Nephron progenitor cell (in vitro differentiated cells): Measurements from ENCODE around the gene BEND4.

ENCODE experiments used
- DNase-seq: peaks from one replicate; pipeline ENCODE4 v3.0.0; 2021
- H3K27ac Mint-ChIP-seq: 2 replicates; pipeline ENCODE4 v1.8.0; 2021; ENCODE audit warnings: mild to moderate bottlenecking, moderate library complexity, mixed read lengths
- H3K27me3 Mint-ChIP-seq: 2 replicates; pipeline ENCODE4 v1.8.0; 2021; ENCODE audit warnings: mild to moderate bottlenecking, low read depth, mixed read lengths; ENCODE audit not compliant: poor library complexity
- H3K36me3 Mint-ChIP-seq: 2 replicates; pipeline ENCODE4 v1.8.0; 2021; ENCODE audit warnings: low read depth, mixed read lengths
- H3K4me1 Mint-ChIP-seq: 2 replicates; pipeline ENCODE4 v1.8.0; 2021; ENCODE audit warnings: mixed read lengths
- H3K4me3 Mint-ChIP-seq: 2 replicates; pipeline ENCODE4 v1.8.0; 2021; ENCODE audit warnings: mild to moderate bottlenecking, moderate library complexity, mixed read lengths
- H3K9me3 Mint-ChIP-seq: 2 replicates; pipeline ENCODE4 v1.8.0; 2021; ENCODE audit warnings: mild to moderate bottlenecking, moderate library complexity, mixed read lengths
- TF ChIP-seq, protein P1 (sequence below): fragments of 200-600 bp; sonication (generic); IDR thresholded peaks from 2 replicates; pipeline ENCODE4 v1.5.0; 2021; ENCODE audit warnings: antibody characterized with exemption

The BEND4 gene

DNA sequence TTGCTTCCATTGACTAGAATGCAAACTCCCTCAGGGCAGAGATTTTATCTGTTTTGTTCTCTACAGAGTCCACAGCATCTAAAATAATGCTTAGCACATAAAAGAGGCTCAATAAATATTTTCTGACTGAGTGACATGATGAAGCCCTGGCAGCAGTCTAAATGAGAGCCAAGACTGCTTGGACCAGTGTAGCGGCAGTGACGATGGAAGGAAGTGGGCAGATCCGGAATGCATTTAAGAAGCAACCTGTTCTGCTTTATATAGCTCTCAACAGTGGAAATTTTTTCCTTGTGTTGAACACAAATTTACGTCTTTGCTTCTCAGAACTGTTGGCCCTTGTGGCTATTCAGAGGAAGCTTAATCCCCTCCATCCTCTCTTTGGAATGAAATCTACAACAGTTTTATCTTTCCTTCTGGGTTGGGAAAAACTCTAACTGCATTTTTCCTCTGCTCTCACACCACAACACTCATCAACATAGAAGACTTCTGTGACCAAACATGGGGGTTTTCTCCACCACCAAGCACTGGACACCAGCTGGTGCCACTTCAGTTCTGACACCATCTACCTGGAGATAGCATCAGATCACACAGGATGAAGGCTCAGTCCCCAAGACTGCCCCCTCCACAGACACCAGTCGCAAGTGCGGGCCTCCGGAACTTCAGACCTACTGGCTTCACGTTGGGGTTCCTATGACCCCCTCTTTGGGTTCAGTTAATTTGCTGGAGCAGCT lies 7.0 kb upstream of the BEND4 start:
- Mint-ChIP-seq H3K36me3 (no peaks in the 10 kb centered on the region), H3K27me3 (peaks cover 36% of the 10 kb centered on the region), H3K4me3 (no peak overlapping the region), H3K4me1 (no peaks in the 10 kb centered on the region), H3K27ac (no peak overlapping the region), H3K9me3 (peaks cover 4% of the 10 kb centered on the region)
- TF ChIP-seq, protein P1, sequence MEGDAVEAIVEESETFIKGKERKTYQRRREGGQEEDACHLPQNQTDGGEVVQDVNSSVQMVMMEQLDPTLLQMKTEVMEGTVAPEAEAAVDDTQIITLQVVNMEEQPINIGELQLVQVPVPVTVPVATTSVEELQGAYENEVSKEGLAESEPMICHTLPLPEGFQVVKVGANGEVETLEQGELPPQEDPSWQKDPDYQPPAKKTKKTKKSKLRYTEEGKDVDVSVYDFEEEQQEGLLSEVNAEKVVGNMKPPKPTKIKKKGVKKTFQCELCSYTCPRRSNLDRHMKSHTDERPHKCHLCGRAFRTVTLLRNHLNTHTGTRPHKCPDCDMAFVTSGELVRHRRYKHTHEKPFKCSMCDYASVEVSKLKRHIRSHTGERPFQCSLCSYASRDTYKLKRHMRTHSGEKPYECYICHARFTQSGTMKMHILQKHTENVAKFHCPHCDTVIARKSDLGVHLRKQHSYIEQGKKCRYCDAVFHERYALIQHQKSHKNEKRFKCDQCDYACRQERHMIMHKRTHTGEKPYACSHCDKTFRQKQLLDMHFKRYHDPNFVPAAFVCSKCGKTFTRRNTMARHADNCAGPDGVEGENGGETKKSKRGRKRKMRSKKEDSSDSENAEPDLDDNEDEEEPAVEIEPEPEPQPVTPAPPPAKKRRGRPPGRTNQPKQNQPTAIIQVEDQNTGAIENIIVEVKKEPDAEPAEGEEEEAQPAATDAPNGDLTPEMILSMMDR = no peak
- DNase-seq = no peak

DNA sequence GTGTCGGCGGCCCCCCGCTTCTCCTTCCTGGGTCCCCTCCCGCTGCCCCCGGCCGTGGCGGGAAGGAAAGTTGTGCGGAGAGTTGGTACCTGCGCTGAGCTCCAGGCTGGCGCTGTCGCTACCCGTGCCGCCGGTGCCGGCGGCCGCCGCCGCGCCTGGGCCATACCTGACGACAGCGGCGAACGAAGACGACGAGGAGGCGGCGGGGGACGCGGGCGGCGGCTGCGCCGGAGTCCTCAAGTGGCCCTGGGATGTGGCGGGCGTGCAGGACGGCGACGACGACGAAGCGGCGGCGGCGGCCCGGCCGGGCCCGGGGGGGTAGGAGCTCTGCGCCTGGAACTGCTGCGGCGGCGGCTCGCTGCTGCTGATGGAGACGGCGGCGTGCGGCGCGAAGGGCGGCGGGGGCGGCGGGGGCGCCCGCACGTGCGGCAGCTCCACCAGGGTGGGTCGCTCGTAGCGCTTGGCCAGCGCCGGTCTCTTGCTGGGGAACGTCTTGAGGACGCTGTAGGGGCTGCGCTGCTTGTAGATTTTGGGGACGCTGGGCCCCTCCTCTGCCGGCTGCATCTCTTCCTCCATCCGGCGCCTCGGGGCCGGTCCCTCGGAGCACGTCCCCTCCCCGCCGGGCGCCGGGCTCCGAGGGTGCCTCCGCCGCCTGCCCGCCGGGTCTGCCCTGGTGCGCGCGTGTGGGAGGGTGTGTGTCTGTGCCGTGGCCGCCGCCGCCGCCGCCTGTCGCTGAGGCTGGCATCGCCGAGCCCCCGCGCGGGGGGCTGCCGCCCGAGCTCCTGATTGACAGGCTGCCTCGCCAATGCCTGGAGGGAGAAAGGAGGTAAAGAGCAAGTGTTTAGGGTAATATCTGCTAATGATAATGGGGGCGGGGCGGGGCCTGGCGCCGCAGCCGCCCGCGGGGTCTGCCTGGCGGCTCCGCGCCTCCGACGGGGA lies 618 bp downstream of the BEND4 start:
- Mint-ChIP-seq H3K27me3 (peaks cover 96% of the 10 kb centered on the region), H3K9me3 (peaks cover 10% of the 10 kb centered on the region), H3K36me3 (no peaks in the 10 kb centered on the region), H3K27ac (no peak overlapping the region), H3K4me3 (peak overlapping the region; percentile 82), H3K4me1 (peaks cover 6% of the 10 kb centered on the region)
- TF ChIP-seq, protein P1 = no peak
- DNase-seq = peak; percentile 69

DNA sequence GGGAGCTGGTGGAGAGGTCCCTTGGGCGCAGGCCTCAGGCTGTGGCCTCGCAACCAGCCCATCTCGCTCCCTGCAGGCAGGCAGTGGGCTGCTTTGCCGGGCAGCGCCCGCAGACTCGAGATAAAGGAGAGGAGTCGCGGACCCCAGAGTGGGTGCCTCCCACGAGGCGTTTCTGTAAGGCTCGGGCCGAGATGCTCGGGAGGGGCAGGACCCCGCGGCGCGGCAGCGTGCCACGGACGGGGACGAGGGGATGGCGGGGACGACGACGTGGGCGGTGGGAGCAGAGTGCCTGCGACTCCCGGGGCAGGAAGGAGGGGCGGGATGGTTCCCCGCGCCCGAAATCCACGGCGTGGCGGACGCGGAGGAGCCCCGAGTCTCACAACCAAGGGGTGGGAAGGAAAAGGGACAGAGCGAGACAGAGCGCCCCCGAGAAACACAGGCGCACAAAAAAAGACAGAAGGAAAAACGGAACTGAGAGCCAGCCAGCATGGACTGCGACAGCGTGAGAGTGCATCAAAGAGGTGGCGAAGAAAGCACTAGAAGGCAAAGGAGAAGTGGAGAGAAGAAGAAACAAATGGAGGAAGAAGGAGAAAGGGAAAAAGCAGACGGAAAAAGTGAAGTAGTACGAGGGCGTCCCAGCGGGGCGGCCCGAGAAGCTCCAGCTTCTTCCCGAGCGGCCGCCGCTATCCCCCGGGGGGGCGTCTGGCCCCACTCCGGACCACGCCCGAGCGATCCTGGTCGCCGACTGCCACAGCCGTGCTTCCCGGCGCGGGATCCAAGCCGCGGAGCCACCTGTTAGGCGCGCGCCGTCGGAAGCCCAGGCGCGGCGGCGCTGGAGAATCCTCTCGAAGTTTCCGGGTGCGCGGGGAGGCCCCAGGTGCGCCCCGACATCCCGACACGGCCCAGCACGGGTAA lies 1.5 kb downstream of the BEND4 start:
- peaks cover 96% of the 10 kb centered on the region for H3K27me3 Mint-ChIP-seq
- H3K27ac Mint-ChIP-seq = no peak overlapping the region
- peaks cover 10% of the 10 kb centered on the region for H3K9me3 Mint-ChIP-seq
- H3K4me3 Mint-ChIP-seq = peak overlapping the region; percentile 87
- TF ChIP-seq, protein P1 = no peak
- peaks cover 6% of the 10 kb centered on the region for H3K4me1 Mint-ChIP-seq
- peak; percentile 40 for DNase-seq
- H3K36me3 Mint-ChIP-seq = no peaks in the 10 kb centered on the region

DNA sequence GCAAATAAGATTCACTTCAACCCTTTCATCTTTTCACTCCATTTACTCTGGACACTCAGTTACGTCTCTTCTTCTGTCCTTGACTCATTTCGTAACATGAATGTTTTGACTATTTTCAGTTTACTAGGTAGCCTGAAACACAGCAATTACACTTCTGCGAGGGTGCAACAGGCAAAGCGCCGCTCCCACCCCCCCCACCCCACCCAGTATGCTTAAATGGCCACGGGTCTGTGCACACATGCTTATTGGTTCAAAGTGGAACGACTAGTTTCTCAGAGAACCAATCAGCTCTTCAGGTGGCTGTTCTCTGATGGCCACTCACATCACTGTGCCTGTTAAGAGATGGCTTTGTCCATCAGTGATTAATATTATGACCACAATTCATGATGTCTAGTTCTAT lies 3.5 kb downstream of the BEND4 start:
- Mint-ChIP-seq H3K9me3 (peaks cover 10% of the 10 kb centered on the region), H3K36me3 (no peaks in the 10 kb centered on the region), H3K27ac (no peak overlapping the region), H3K4me3 (no peak overlapping the region), H3K4me1 (peaks cover 6% of the 10 kb centered on the region), H3K27me3 (peaks cover 88% of the 10 kb centered on the region)
- DNase-seq = no peak
- TF ChIP-seq, protein P1 = no peak

DNA sequence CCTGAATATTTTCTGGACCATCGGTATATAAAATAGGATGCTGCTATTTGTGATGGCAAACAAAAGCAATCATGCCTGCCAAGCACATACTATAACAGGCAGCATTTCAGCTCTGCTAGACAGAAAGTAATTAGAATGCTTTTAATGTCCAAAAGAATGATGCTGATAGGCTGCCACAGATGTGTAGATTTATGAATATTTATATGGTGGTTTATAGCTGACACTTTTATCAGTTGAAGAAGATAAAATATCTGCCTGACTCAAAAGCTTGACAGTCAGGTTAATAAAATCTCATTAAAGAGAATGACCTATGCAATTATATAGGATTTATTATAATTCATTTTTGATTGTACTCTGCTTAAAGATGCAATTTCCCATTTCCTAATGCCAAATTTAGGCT lies 4.0 kb downstream of the BEND4 start:
- H3K4me3 Mint-ChIP-seq = no peak overlapping the region
- no peak for DNase-seq
- H3K4me1 Mint-ChIP-seq = peaks cover 6% of the 10 kb centered on the region
- H3K9me3 Mint-ChIP-seq = peaks cover 10% of the 10 kb centered on the region
- no peak overlapping the region for H3K27ac Mint-ChIP-seq
- peaks cover 82% of the 10 kb centered on the region for H3K27me3 Mint-ChIP-seq
- TF ChIP-seq, protein P1 = no peak
- no peaks in the 10 kb centered on the region for H3K36me3 Mint-ChIP-seq
